K562 (cell line): Measurements from ENCODE around the gene CALB2. TPM values are rescaled to one million over a fixed set of nuclear protein-coding genes. Genes with fewer than 3 reads are reported as not detected.
A peak's percentile ranks its signal among the peaks of the same experiment; 100 is the strongest.

Experiments used
- ATAC-seq: fragments of 200-7000 bp; cut with Tn5 transposase; 3 replicates; pipeline ENCODE4 v1.9.1; 2020; ENCODE audit warnings: moderate library complexity
- BruUV-seq: library from RNA; stranded (reverse); fragments of 400-500 nt; replicated peaks from 2 replicates; lab custom pipeline; 2021; lab: Mats Ljungman, UMichigan
- CTCF ChIA-PET: fragments of 300-600 bp; formaldehyde crosslinking; extraction: SDS; loops from one replicate; lab custom pipeline; 2021; ENCODE audit warnings: low intra/inter-chr PET ratio; lab: Yijun Ruan, JAX
- POLR2A ChIA-PET: fragments of 300-600, 350-650 bp; sonication (Branson Sonifier 250); formaldehyde crosslinking; extraction: SDS; loops from one replicate; lab custom pipeline; 2021; ENCODE audit warnings: antibody characterized with exemption, inconsistent platforms; lab: Yijun Ruan, JAX
- DNase-seq, 4 experiments: peaks; one replicate each; pipeline versions ENCODE4 v3.0.0 to v3.0.0-alpha.2; 2011 to 2018; ENCODE audit warnings: low spot score in 3 of 4, mixed read lengths in 3 of 4; ENCODE audit errors: extremely low read depth in 1 of 4
- FAIRE-seq: peaks from 2 replicates; lab custom pipeline; 2011; peaks lifted over from hg19 to GRCh38; lab: Jason Lieb, UNC
- H2AFZ ChIP-seq: 2 replicates; pipeline ENCODE4 v1.6.0; 2011; ENCODE audit warnings: low read depth, low read length, control low read depth, inconsistent platforms
- H3K27ac ChIP-seq: fragments of 200-600 bp; 3 replicates; pipeline ENCODE4 v1.8.0; 2011; ENCODE audit warnings: low read depth, mild to moderate bottlenecking, control low read depth, inconsistent platforms, low read length, moderate library complexity, mixed read lengths; ENCODE audit errors: extremely low read depth
- H3K27me3 ChIP-seq, 2 experiments: fragments of 300-600 bp in 1 of 2; 2 replicates in 1 of 2; 3 replicates in 1 of 2; pipeline versions ENCODE4 v1.6.0 to v1.8.0; 2011; ENCODE audit warnings: inconsistent platforms in 2 of 2, low read length in 2 of 2, mild to moderate bottlenecking in 1 of 2, mixed read lengths in 1 of 2, moderate library complexity in 1 of 2; ENCODE audit not compliant: control insufficient read depth in 2 of 2, insufficient read depth in 2 of 2
- H3K36me3 ChIP-seq: fragments of 300-600 bp; 3 replicates; pipeline ENCODE4 v1.8.0; 2011; ENCODE audit warnings: mild to moderate bottlenecking, low read length, inconsistent platforms; ENCODE audit not compliant: control insufficient read depth, insufficient read depth
- H3K4me1 ChIP-seq, 2 experiments: fragments of 200-600 bp in 1 of 2; replicated peaks in 1 of 2; 2 replicates in 1 of 2; 3 replicates in 1 of 2; pipeline versions ENCODE4 v1.5.1 to v1.8.0; 2011; ENCODE audit warnings: inconsistent platforms in 2 of 2, low read length in 2 of 2, mild to moderate bottlenecking in 1 of 2, mixed read lengths in 1 of 2, moderate library complexity in 1 of 2; ENCODE audit not compliant: control insufficient read depth in 2 of 2, insufficient read depth in 2 of 2
- H3K4me2 ChIP-seq: 2 replicates; pipeline ENCODE4 v1.6.1; 2011; ENCODE audit warnings: low read length, control low read depth, inconsistent platforms, mixed read lengths; ENCODE audit not compliant: insufficient read depth
- H3K4me3 ChIP-seq: fragments of 200-600 bp; sonication (generic), shearing (Covaris generic); 2 replicates; pipeline ENCODE4 v1.5.1; 2016; ENCODE audit warnings: control low read depth, inconsistent platforms
- H3K79me2 ChIP-seq: fragments of 200-600 bp; 3 replicates; pipeline ENCODE4 v1.8.0; 2011; ENCODE audit warnings: low read length, inconsistent platforms; ENCODE audit not compliant: control insufficient read depth, insufficient read depth
- H3K9ac ChIP-seq, 2 experiments: 2 replicates each; pipeline versions ENCODE4 v1.6.0 to v1.6.1; 2011; ENCODE audit warnings: low read depth in 2 of 2, low read length in 2 of 2, control low read depth in 1 of 2, inconsistent platforms in 1 of 2, mild to moderate bottlenecking in 1 of 2, mixed read lengths in 1 of 2; ENCODE audit not compliant: insufficient read depth in 1 of 2
- H3K9me1 ChIP-seq: one replicate; pipeline ENCODE4 v1.6.0; 2011; ENCODE audit warnings: inconsistent platforms, mild to moderate bottlenecking, low read length, moderate library complexity; ENCODE audit not compliant: control insufficient read depth, insufficient read depth
- H3K9me3 ChIP-seq: replicated peaks from 2 replicates; pipeline ENCODE4 v1.5.1; 2011; ENCODE audit warnings: low read depth, low read length, inconsistent platforms; ENCODE audit not compliant: control insufficient read depth, insufficient read depth
- H4K20me1 ChIP-seq: replicated peaks from 2 replicates; pipeline ENCODE4 v1.6.1; 2011; ENCODE audit warnings: low read length, inconsistent platforms, mixed read lengths; ENCODE audit not compliant: control insufficient read depth, insufficient read depth
- FOS ChIP-seq: IDR thresholded peaks from 3 replicates; pipeline ENCODE4 v1.6.1; 2011; ENCODE audit not compliant: insufficient read length; ENCODE audit errors: extremely low read depth
- NFYB ChIP-seq: IDR thresholded peaks from 2 replicates; pipeline ENCODE4 v1.6.1; 2011; ENCODE audit warnings: mild to moderate bottlenecking, moderate library complexity; ENCODE audit not compliant: insufficient read length; ENCODE audit errors: extremely low read depth
- PHF20 ChIP-seq: fragments of 450-650 bp; IDR thresholded peaks from 2 replicates; pipeline ENCODE4 v1.6.1; 2018; ENCODE audit not compliant: partially characterized antibody
- RAD51 ChIP-seq: fragments of 450-650 bp; IDR thresholded peaks from 2 replicates; pipeline ENCODE4 v1.7.1; 2016; ENCODE audit warnings: low read depth, mild to moderate bottlenecking, borderline replicate concordance
- RBFOX2 ChIP-seq: fragments of 200-400 bp; formaldehyde crosslinking; IDR thresholded peaks from 2 replicates; pipeline ENCODE4 v1.6.1; 2017; ENCODE audit warnings: low read depth, mild to moderate bottlenecking, low read length, moderate library complexity
- WGBS: fragments of 100-300 bp; shearing (Covaris generic); methylation state at CpG from one replicate; pipeline ENCODE4 v1.1.6; 2016; ENCODE audit warnings: low coverage, mixed read lengths; ENCODE audit not compliant: insufficient coverage; ENCODE audit errors: missing lambda C conversion rate; 5-methylcytosine and 5-hydroxymethylcytosine counted together
- in situ Hi-C: fragments of 300-500 bp; cut with MboI; formaldehyde crosslinking; loops from 4 replicates; pipeline ENCODE4 v1.15.0; 2018; ENCODE audit warnings: inconsistent platforms, mixed read lengths
- intact Hi-C: fragments of 100-400 bp; cut with micrococcal nuclease; formaldehyde crosslinking; loops from 2 replicates; pipeline ENCODE4 v1.14.2; 2022
- polyA plus RNA-seq, 8 experiments: library from polyadenylated mRNA; depleted of rRNA in 4 of 8; stranded (reverse) in 5 of 8; unstranded in 3 of 8; fragments of >200 nt; fragmentation: Nextera tagmentation in 2 of 8; fragmentation: Illumina TruSeq in 1 of 8; extraction: Ambion mirVana in 2 of 8; extraction: Trizol in 1 of 8; gene quantifications; 2 replicates each; pipeline versions ENCODE4 v1.2.1 to v1.2.3, GENCODE V29; 2011 to 2014; ENCODE audit warnings: inconsistent platforms in 1 of 8, missing spikeins in 1 of 8
- total RNA-seq, 7 experiments: library from RNA; depleted of rRNA in 6 of 7; stranded (reverse); fragments of >200 nt in 6 of 7; fragmentation: Illumina TruSeq in 2 of 7; extraction: Trizol in 2 of 7; gene quantifications; 2 replicates each; pipeline versions ENCODE4 v1.2.1 to v1.2.3, GENCODE V29; 2011 to 2021; ENCODE audit warnings: low replicate concordance in 1 of 7
- TF ChIP-seq, protein P1 (sequence below): sonication (generic); formaldehyde crosslinking; IDR thresholded peaks from 2 replicates; pipeline ENCODE4 v1.5.0; 2020; ENCODE audit warnings: missing genetic modification reagents
- TF ChIP-seq, protein P2 (sequence below): sonication (generic); formaldehyde crosslinking; IDR thresholded peaks from 2 replicates; pipeline ENCODE4 v1.9.0; 2022; ENCODE audit warnings: mild to moderate bottlenecking, missing genetic modification reagents

CALB2 gene
- total and polyA plus RNA-seq, 9 of the 15 experiments (the other 6 are each of a cell fraction or from before 2014, with no cell fraction given), result not detected

DNA sequence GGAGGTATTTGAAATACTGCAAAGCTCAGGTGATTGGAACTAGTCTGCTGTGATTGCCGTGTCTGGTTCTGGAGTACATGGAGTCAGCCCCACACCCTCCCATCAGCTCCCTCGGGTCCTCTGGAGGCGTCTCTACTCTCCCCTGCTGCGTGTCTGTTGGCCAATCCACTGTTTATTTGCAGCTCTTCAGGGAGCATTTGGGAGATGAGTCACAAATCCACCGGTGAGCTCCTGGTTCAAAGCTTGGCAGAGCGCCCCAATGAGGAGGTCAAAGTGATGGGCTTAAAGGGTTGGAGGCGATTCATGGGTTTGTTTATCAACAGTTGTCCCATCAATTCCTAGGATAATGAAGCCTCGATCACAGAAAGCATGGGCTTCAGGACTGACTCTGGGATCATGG is 14.6 kb downstream of the CALB2 start:
- ATAC-seq, result no peak
- no TSS peak for BruUV-seq
- CTCF ChIA-PET, result no interaction called here

DNA sequence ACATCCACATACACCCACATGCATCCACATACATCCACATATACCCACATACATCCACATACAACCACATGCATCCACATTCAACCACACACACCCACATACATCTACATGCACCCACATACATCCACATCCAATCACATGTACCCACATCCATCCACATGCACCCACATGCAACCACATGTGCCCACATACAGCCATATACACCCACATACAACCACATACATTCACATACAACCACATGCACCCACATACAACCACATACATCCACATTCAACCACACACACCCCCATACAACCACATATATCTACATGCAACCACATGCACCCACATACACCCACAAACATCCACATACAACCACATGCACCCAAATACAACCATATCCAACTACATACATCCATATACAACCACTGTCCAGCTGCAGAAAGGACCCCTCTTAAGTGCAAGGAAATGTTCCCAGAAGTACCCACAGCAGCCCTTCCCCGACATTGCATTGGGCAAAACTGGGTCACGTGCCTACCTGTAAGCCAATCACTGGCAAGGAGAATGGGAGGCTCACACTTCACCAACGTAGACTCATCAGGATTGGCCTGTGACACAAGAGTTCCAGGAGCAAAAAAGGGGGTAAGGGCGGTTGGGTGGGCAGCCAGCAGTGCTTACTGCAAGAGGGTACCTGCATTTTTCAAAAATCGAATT is 18.1 kb downstream of the CALB2 start:
- H3K9ac ChIP-seq, result no peak overlapping the region
- intact Hi-C loops, result no loop called here
- no peaks in the 10 kb centered on the region for H3K36me3 ChIP-seq
- H3K4me1 ChIP-seq, result no peaks in the 10 kb centered on the region
- H3K4me2 ChIP-seq, result no peak overlapping the region
- H4K20me1 ChIP-seq, result peaks cover 4% of the 10 kb centered on the region; the same call in 1 of the 2 replicates
- ChIA-PET CTCF (no interaction called here), POLR2A (no interaction called here)
- in situ Hi-C loops, result no loop called here
- H3K9me3 ChIP-seq, result no peaks in the 10 kb centered on the region
- H3K9me1 ChIP-seq, result no peaks in the 10 kb centered on the region
- WGBS, result 0% methylated on average over 5 of the region's 5 CpGs
- BruUV-seq, result no TSS peak
- TF ChIP-seq, protein P1, sequence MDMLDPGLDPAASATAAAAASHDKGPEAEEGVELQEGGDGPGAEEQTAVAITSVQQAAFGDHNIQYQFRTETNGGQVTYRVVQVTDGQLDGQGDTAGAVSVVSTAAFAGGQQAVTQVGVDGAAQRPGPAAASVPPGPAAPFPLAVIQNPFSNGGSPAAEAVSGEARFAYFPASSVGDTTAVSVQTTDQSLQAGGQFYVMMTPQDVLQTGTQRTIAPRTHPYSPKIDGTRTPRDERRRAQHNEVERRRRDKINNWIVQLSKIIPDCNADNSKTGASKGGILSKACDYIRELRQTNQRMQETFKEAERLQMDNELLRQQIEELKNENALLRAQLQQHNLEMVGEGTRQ (CRISPR knock-in tag), result peak; percentile 76
- TF ChIP-seq NFYB (peak; percentile 20), PHF20 (peak; percentile 31), RBFOX2 (no peak), RAD51 (peak; percentile 49; the same call in 1 of the 2 replicates)
- TF ChIP-seq, protein P2, sequence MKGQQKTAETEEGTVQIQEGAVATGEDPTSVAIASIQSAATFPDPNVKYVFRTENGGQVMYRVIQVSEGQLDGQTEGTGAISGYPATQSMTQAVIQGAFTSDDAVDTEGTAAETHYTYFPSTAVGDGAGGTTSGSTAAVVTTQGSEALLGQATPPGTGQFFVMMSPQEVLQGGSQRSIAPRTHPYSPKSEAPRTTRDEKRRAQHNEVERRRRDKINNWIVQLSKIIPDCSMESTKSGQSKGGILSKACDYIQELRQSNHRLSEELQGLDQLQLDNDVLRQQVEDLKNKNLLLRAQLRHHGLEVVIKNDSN (CRISPR knock-in tag), result peak; percentile 64
- no peak; the same call in 2 of the 3 replicates for ATAC-seq
- no peaks in the 10 kb centered on the region for H3K79me2 ChIP-seq
- FAIRE-seq, result no peak
- no peak overlapping the region for H2AFZ ChIP-seq
- no peak overlapping the region for H3K27ac ChIP-seq
- no peak overlapping the region for H3K4me3 ChIP-seq
- no peak for DNase-seq
- H3K27me3 ChIP-seq, result peaks cover 10 to 37% of the 10 kb centered on the region in 2 experiments; a peak in 4 of 5 replicates

More for the DNA sequence above, 14.6 kb downstream of the CALB2 start:
- no peak overlapping the region for H3K9ac ChIP-seq
- H3K9me3 ChIP-seq, result no peaks in the 10 kb centered on the region
- intact Hi-C loops (no loop called here), in situ Hi-C loops (no loop called here)
- H3K4me2 ChIP-seq, result no peak overlapping the region
- TF ChIP-seq FOS, result no peak
- no peak overlapping the region for H2AFZ ChIP-seq
- no peaks in the 10 kb centered on the region for H3K79me2 ChIP-seq
- POLR2A ChIA-PET, result interaction anchor here (1.1 kb wide), 1 partner anchor 38 kb away, joined by 3 read pairs; no protein-coding TSS in a partner anchor
- FAIRE-seq (no peak), DNase-seq (no peak)
- WGBS, result 1% methylated on average over 8 of the region's 8 CpGs
- H3K9me1 ChIP-seq, result no peaks in the 10 kb centered on the region
- H3K4me1 ChIP-seq, result no peaks in the 10 kb centered on the region
- no peak overlapping the region for H3K4me3 ChIP-seq
- no peak overlapping the region for H3K27ac ChIP-seq
- no peaks in the 10 kb centered on the region for H3K36me3 ChIP-seq
- peaks cover 5 to 44% of the 10 kb centered on the region in 2 experiments; a peak in 3 of 5 replicates for H3K27me3 ChIP-seq
- H4K20me1 ChIP-seq, result no peaks in the 10 kb centered on the region; the same call in 1 of the 2 replicates
